ENCODE results near the gene GIPC3.

GRCh38 chr19:3604227-3604986 is 19.1 kb downstream of the GIPC3 start:
- TF ChIP-seq CTCF (IDR thresholded peaks at IDR 0.05): no peak
- TF ChIP-seq POLR2AphosphoS5 (IDR thresholded peaks at IDR 0.05): no peak
- no peak for TF ChIP-seq POLR2A (IDR thresholded peaks at IDR 0.05)
